Stimulated activated memory B cell treated with anti-CD40 and anti-IgM and Interleukin-4, amounts not matched to agents 10 μg/mL and 1 μg/mL and 100 μg/mL, for 72 hours (primary cell): ENCODE measurements around the gene SRP68.
A peak's percentile ranks its signal among the peaks of the same experiment; 100 is the strongest.
"Not testable (repeated sequence)": the region's sequence is repeated elsewhere in the genome, so short reads cannot be mapped to it uniquely, and the experiment has no call there.

Experiments
- ATAC-seq: fragments of 150-1000 bp; cut with Tn5 transposase; 2 replicates; pipeline ENCODE4 v1.10.0; 2021
- H3K27ac Mint-ChIP-seq: one replicate; pipeline ENCODE4 v1.8.0; 2022; ENCODE audit warnings: mild to moderate bottlenecking, mixed read lengths
- H3K27me3 Mint-ChIP-seq: one replicate; pipeline ENCODE4 v1.8.0; 2022; ENCODE audit warnings: mixed read lengths
- H3K36me3 Mint-ChIP-seq: one replicate; pipeline ENCODE4 v1.8.0; 2022; ENCODE audit warnings: mixed read lengths
- H3K4me1 Mint-ChIP-seq: one replicate; pipeline ENCODE4 v1.8.0; 2022; ENCODE audit warnings: mixed read lengths
- H3K4me3 Mint-ChIP-seq: one replicate; pipeline ENCODE4 v1.8.0; 2022; ENCODE audit warnings: mild to moderate bottlenecking, moderate library complexity, mixed read lengths
- H3K9me3 Mint-ChIP-seq: one replicate; pipeline ENCODE4 v1.8.0; 2022; ENCODE audit warnings: mixed read lengths

SRP68 gene

GRCh38 chr17:76082326-76083251 lies 10.3 kb upstream of the SRP68 start:
- Mint-ChIP-seq H3K9me3 (no peaks in the 10 kb centered on the region), H3K4me1 (peaks cover 14% of the 10 kb centered on the region), H3K27me3 (peaks cover 16% of the 10 kb centered on the region), H3K36me3 (peaks cover 31% of the 10 kb centered on the region), H3K4me3 (no peak overlapping the region), H3K27ac (no peak overlapping the region)
- ATAC-seq = no peak

GRCh38 chr17:76081295-76082210 lies 9.2 kb upstream of the SRP68 start:
- no peak overlapping the region for H3K4me3 Mint-ChIP-seq
- ATAC-seq = no peak
- peaks cover 22% of the 10 kb centered on the region for H3K36me3 Mint-ChIP-seq
- H3K9me3 Mint-ChIP-seq = no peaks in the 10 kb centered on the region
- H3K27me3 Mint-ChIP-seq = peaks cover 26% of the 10 kb centered on the region
- peaks cover 24% of the 10 kb centered on the region for H3K4me1 Mint-ChIP-seq
- H3K27ac Mint-ChIP-seq = no peak overlapping the region

- peaks cover 34% of the 10 kb centered on the region for H3K27me3 Mint-ChIP-seq
- H3K4me1 Mint-ChIP-seq = peaks cover 30% of the 10 kb centered on the region
- ATAC-seq = no peak
- H3K27ac Mint-ChIP-seq = no peak overlapping the region
- H3K36me3 Mint-ChIP-seq = peaks cover 16% of the 10 kb centered on the region
- H3K4me3 Mint-ChIP-seq = no peak overlapping the region
- no peaks in the 10 kb centered on the region for H3K9me3 Mint-ChIP-seq
Observed at GRCh38 chr17:76080768-76081287, 8.5 kb upstream of the SRP68 start.

GRCh38 chr17:76079956-76080767 lies 7.8 kb upstream of the SRP68 start:
- H3K4me3 Mint-ChIP-seq = no peak overlapping the region
- peaks cover 14% of the 10 kb centered on the region for H3K36me3 Mint-ChIP-seq
- H3K27me3 Mint-ChIP-seq = peaks cover 40% of the 10 kb centered on the region
- H3K27ac Mint-ChIP-seq = no peak overlapping the region
- ATAC-seq = peak; percentile 28
- no peaks in the 10 kb centered on the region for H3K9me3 Mint-ChIP-seq
- H3K4me1 Mint-ChIP-seq = peaks cover 37% of the 10 kb centered on the region

- Mint-ChIP-seq H3K27ac (no peak overlapping the region), H3K4me3 (no peak overlapping the region), H3K9me3 (no peaks in the 10 kb centered on the region), H3K27me3 (peaks cover 47% of the 10 kb centered on the region), H3K4me1 (peaks cover 43% of the 10 kb centered on the region), H3K36me3 (peaks cover 15% of the 10 kb centered on the region)
- no peak for ATAC-seq
Observed at GRCh38 chr17:76079535-76079955, 7.2 kb upstream of the SRP68 start.

GRCh38 chr17:76078860-76079534 lies 6.7 kb upstream of the SRP68 start, which contains the start of gene ZACN:
TSS of gene ZACN (plus strand) at chr17:76079182. CDS start at chr17:76079265, 83 bp downstream.
- H3K4me3 Mint-ChIP-seq = no peak within 1 kb of the TSS
- ATAC-seq = no peak
- H3K27ac Mint-ChIP-seq = no peak within 1 kb of the TSS
- peaks cover 43% of the 10 kb centered on the region for H3K4me1 Mint-ChIP-seq
- peaks cover 13% of the 10 kb centered on the region for H3K36me3 Mint-ChIP-seq
- H3K27me3 Mint-ChIP-seq = peaks cover 51% of the 10 kb centered on the region
- no peaks in the 10 kb centered on the region for H3K9me3 Mint-ChIP-seq

GRCh38 chr17:76078370-76078769 lies 6.1 kb upstream of the SRP68 start:
- H3K27me3 Mint-ChIP-seq = peaks cover 51% of the 10 kb centered on the region
- not testable (repeated sequence) for H3K4me3 Mint-ChIP-seq, ATAC-seq, H3K27ac Mint-ChIP-seq, H3K9me3 Mint-ChIP-seq
- peaks cover 43% of the 10 kb centered on the region for H3K4me1 Mint-ChIP-seq
- H3K36me3 Mint-ChIP-seq = peaks cover 13% of the 10 kb centered on the region

GRCh38 chr17:76077584-76078110 lies 5.3 kb upstream of the SRP68 start:
- no peak overlapping the region for H3K27ac Mint-ChIP-seq

GRCh38 chr17:76076765-76077583 lies 4.7 kb upstream of the SRP68 start:
- Mint-ChIP-seq H3K27ac (peak overlapping the region; percentile 16), H3K4me3 (peak overlapping the region; percentile 45), H3K9me3 (no peaks in the 10 kb centered on the region), H3K27me3 (peaks cover 51% of the 10 kb centered on the region), H3K4me1 (peaks cover 44% of the 10 kb centered on the region), H3K36me3 (peaks cover 7% of the 10 kb centered on the region)
- ATAC-seq = no peak

More at GRCh38 chr17:76077584-76078110, 5.3 kb upstream of the SRP68 start:
- Mint-ChIP-seq H3K4me3 (peak overlapping the region; percentile 45), H3K36me3 (peaks cover 12% of the 10 kb centered on the region), H3K27me3 (peaks cover 51% of the 10 kb centered on the region), H3K4me1 (peaks cover 43% of the 10 kb centered on the region), H3K9me3 (no peaks in the 10 kb centered on the region)
- no peak for ATAC-seq

- Mint-ChIP-seq H3K27me3 (peaks cover 51% of the 10 kb centered on the region), H3K9me3 (no peaks in the 10 kb centered on the region), H3K4me1 (peaks cover 51% of the 10 kb centered on the region), H3K36me3 (peaks cover 7% of the 10 kb centered on the region), H3K4me3 (peak overlapping the region; percentile 45), H3K27ac (peak overlapping the region; percentile 16)
- ATAC-seq = no peak
Observed at GRCh38 chr17:76076146-76076764, 3.9 kb upstream of the SRP68 start.

- H3K36me3 Mint-ChIP-seq = peaks cover 7% of the 10 kb centered on the region
- H3K4me3 Mint-ChIP-seq = peak overlapping the region; percentile 75
- no peaks in the 10 kb centered on the region for H3K9me3 Mint-ChIP-seq
- peaks cover 51% of the 10 kb centered on the region for H3K27me3 Mint-ChIP-seq
- ATAC-seq = no peak
- peak overlapping the region; percentile 21 for H3K27ac Mint-ChIP-seq
- peaks cover 51% of the 10 kb centered on the region for H3K4me1 Mint-ChIP-seq
Observed at GRCh38 chr17:76075364-76076145, 3.2 kb upstream of the SRP68 start.
